Fibroblast of villous mesenchyme (primary cell): ENCODE measurements around the gene ATAD1. TPM values are rescaled to one million over a fixed set of nuclear protein-coding genes. Genes with fewer than 3 reads are reported as not detected.

Experiments
- DNase-seq: peaks from one replicate; pipeline ENCODE4 v3.0.0-alpha.2; 2010; ENCODE audit warnings: low read depth
- H3K4me3 ChIP-seq: 2 replicates; pipeline ENCODE4 v1.5.1; 2011; ENCODE audit warnings: low read depth, mild to moderate bottlenecking, low read length
- total RNA-seq: library from RNA; depleted of rRNA; stranded (reverse); fragments of >200 nt; gene quantifications from 2 replicates; pipeline ENCODE4 v1.2.3, GENCODE V29; 2012
- TF ChIP-seq, protein P1 (sequence below): IDR thresholded peaks from 2 replicates; pipeline ENCODE4 v1.5.1; 2012; ENCODE audit warnings: low read depth, mild to moderate bottlenecking, low read length; ENCODE audit not compliant: insufficient read depth

Gene ATAD1
- total RNA-seq, 1 donor, result 51.8 TPM

DNA sequence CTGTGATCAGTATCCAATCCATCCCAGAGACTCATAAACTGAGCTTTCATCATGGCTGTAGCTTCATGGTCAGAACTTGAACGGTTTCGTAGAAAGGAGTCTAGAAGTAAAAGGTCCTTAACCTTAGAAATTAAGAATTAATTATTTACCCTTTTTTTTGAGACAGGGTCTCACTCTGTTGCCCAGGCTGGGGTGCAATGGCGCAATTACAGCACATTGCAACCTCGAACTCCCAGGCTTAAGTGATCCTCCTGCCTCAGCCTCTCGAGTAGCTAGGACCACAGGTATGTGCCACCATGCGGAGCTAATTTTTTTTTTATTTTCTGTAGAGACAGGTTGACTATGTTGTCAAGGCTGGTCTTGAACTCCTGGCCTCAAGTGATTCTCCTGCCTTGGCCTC lies 41.7 kb downstream of the ATAD1 start:
- TF ChIP-seq, protein P1, sequence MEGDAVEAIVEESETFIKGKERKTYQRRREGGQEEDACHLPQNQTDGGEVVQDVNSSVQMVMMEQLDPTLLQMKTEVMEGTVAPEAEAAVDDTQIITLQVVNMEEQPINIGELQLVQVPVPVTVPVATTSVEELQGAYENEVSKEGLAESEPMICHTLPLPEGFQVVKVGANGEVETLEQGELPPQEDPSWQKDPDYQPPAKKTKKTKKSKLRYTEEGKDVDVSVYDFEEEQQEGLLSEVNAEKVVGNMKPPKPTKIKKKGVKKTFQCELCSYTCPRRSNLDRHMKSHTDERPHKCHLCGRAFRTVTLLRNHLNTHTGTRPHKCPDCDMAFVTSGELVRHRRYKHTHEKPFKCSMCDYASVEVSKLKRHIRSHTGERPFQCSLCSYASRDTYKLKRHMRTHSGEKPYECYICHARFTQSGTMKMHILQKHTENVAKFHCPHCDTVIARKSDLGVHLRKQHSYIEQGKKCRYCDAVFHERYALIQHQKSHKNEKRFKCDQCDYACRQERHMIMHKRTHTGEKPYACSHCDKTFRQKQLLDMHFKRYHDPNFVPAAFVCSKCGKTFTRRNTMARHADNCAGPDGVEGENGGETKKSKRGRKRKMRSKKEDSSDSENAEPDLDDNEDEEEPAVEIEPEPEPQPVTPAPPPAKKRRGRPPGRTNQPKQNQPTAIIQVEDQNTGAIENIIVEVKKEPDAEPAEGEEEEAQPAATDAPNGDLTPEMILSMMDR, result no peak
- no peak overlapping the region for H3K4me3 ChIP-seq
- no peak for DNase-seq

DNA sequence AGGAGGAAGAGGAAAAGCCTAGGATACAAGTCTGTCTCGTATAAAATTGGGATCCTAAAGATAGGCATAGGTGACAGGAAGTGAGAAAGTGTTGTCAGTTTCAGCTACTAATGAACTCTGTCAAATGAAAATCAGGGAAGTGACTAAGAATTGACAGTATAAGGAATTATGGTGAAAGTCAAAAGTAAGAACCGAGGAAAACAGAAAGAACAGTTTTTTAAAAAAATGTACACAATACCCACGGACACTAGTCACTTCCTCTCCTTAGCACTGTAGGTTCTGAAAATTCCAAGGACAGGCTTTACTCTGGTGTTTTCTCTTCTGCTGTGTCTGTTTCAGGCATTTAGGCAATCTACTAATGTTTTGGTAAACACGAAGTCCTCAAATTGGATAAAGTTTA lies 42.3 kb downstream of the ATAD1 start:
- TF ChIP-seq, protein P1, result no peak
- DNase-seq, result peak; percentile 82
- H3K4me3 ChIP-seq, result no peak overlapping the region

DNA sequence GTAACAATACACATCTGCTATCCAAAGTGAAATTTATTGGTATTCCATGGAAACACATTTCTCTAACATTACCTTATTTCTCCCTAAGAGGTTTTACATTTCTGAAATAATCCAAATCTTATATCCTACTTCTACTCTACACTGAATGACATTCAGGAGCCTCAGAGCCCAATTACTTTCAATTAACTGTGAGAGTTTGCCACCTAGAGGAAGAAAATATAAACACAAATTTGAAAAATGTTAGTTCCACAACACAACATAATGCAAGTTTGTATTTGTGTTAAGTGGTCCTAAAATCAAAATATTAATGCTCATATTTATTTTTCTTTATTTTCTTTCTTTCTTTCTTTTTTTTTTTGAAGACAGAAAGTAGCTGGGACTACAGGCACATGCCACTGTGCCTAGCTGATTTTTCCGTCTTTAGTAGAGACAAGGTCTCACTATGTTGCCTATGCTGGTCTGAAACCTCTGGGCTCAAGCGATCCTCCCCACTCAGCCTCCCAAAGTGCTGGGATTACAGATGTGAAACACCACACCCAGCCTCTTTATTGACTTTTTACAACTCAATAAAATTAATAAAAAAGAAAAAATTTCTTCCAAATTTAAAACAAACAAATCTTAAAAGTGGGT lies 46.0 kb downstream of the ATAD1 start:
- DNase-seq, result peak; percentile 48
- H3K4me3 ChIP-seq, result no peak overlapping the region
- TF ChIP-seq, protein P1, result peak; percentile 46

DNA sequence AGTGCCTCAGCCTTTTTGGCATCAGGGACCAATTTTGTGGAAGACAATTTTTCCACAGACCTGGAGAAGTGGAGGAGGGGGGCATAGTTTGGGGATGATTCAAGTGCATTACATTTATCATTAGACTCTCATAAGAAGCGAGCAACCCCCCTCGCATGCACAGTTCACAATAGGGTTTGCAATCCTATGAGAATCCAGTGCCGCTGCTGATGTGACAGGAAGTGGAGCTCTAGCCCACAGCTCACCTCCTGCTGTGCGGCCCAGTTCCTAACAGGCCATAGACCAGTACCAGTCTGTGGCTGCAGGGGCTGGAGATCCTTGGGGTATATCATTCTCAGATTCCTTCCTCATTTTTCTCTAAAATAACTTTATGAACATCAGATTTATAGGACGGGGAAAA lies 50.8 kb downstream of the ATAD1 start:
- no peak overlapping the region for H3K4me3 ChIP-seq
- DNase-seq, result no peak
- TF ChIP-seq, protein P1, result no peak

DNA sequence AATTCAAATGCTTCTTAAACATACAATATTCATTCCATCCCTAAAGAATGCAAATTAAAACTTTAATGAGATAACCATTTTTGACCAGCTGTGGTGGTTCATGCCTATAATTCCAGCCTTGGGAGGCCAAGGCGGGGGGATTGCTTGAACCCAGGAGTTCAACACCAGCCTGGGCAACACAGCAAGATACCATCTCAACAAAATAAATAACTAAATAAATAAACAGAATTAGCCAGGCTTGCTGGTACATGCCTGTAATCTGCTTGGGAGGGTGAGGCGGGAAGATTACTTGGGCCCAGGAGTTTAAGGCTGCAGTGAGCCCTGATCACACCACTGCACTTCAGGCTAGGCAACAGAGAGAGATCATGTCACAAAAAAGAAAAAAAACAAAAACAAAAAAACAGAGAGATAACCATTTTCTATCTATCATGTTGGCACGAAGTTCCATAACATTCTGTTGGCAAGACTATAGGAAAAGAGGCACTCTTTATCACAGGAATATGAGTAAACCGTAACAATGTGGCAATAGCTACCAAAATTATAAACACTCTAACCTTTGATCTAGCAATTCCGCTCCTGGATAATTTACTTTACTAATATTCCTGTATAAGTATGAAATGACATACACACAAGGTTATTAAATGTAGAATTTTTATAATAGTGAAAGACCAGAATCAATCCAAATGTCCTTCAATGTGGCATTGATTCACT lies 52.2 kb downstream of the ATAD1 start:
- TF ChIP-seq, protein P1, result no peak
- DNase-seq, result no peak
- H3K4me3 ChIP-seq, result no peak overlapping the region

DNA sequence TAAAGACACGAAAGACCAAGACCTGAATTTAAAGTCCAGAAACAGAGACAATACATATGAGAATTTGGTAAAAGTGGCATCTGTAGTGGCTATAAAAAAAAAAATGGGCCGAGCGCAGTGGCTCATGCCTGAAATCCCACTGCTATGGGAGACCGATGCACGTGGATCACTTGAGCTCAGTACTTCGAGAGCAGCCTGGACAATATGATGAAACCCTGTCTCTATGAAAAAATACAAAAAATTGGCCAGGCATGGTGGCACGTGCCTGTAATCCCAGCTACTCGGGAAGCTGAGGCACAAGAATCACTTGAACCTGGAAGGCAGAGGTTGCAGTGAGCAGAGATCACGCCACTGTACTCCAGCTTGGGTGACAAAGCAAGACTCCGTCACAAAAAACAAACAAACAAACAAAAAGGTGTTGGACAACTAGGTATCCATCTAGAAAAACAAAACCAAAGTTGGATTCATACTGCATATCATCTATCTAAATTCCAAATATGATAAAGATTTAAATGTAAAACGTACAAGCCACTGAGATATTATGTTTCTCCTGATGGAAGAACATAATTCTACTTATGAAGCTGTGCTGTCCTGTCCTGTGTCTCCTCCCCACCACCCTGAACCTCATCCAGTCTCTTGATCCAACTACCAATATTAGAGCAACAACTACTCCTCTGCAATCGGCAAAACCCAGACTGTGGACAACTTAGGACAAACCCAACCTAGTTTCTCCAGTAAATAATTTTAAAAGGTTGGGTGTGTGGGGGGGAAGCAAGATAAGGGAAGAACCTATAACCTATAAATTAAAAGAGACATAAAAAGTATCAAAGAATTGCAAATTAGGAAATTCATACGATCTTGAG lies 53.7 kb downstream of the ATAD1 start:
- H3K4me3 ChIP-seq, result no peak overlapping the region
- TF ChIP-seq, protein P1, result no peak
- no peak for DNase-seq
